Measurements from ENCODE around the gene RNF103. TPM values are rescaled to one million over a fixed set of nuclear protein-coding genes. Genes with fewer than 3 reads are reported as not detected.

The RNF103 gene
- total and polyA plus RNA-seq, 3 donors from 2014 or later: 48.2 to 59.7 (median 53.7) TPM

GRCh38 chr2:86617738-86618137, 5.9 kb downstream of the RNF103 start:
- H3K4me1 ChIP-seq: peaks cover 5% of the 10 kb centered on the region
- intact Hi-C loops (cut with DNase I; ENCODE audit: low total_unique reads): no loop called here
- H3K36me3 ChIP-seq (ENCODE audit: low read depth, missing control alignments): no peaks in the 10 kb centered on the region
- no peaks in the 10 kb centered on the region for H3K9me3 ChIP-seq
- no peak for DNase-seq
- no peak overlapping the region for H3K4me3 ChIP-seq
- no peak overlapping the region for H3K27ac ChIP-seq
- H3K27me3 ChIP-seq: no peaks in the 10 kb centered on the region
- TF ChIP-seq, protein P1, sequence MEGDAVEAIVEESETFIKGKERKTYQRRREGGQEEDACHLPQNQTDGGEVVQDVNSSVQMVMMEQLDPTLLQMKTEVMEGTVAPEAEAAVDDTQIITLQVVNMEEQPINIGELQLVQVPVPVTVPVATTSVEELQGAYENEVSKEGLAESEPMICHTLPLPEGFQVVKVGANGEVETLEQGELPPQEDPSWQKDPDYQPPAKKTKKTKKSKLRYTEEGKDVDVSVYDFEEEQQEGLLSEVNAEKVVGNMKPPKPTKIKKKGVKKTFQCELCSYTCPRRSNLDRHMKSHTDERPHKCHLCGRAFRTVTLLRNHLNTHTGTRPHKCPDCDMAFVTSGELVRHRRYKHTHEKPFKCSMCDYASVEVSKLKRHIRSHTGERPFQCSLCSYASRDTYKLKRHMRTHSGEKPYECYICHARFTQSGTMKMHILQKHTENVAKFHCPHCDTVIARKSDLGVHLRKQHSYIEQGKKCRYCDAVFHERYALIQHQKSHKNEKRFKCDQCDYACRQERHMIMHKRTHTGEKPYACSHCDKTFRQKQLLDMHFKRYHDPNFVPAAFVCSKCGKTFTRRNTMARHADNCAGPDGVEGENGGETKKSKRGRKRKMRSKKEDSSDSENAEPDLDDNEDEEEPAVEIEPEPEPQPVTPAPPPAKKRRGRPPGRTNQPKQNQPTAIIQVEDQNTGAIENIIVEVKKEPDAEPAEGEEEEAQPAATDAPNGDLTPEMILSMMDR (IDR thresholded peaks at IDR 0.05): no peak
- TF ChIP-seq POLR2A (IDR thresholded peaks at IDR 0.05): no peak

GRCh38 chr2:86617153-86617552, 6.5 kb downstream of the RNF103 start:
- Histone ChIP-seq H3K4me3 (no peak overlapping the region), H3K4me1 (peaks cover 5% of the 10 kb centered on the region), H3K36me3 (ENCODE audit: low read depth, missing control alignments) (peaks cover 2% of the 10 kb centered on the region), H3K9me3 (no peaks in the 10 kb centered on the region), H3K27me3 (no peaks in the 10 kb centered on the region), H3K27ac (no peak overlapping the region)
- WGBS, 2 donors: 89 to 93% methylated on average over 3 of the region's 3 CpGs
- DNase-seq: no peak
- TF ChIP-seq POLR2A (IDR thresholded peaks at IDR 0.05): no peak
- TF ChIP-seq, protein P1 (IDR thresholded peaks at IDR 0.05): no peak
- intact Hi-C loops (cut with DNase I; ENCODE audit: low total_unique reads): no loop called here

DNA sequence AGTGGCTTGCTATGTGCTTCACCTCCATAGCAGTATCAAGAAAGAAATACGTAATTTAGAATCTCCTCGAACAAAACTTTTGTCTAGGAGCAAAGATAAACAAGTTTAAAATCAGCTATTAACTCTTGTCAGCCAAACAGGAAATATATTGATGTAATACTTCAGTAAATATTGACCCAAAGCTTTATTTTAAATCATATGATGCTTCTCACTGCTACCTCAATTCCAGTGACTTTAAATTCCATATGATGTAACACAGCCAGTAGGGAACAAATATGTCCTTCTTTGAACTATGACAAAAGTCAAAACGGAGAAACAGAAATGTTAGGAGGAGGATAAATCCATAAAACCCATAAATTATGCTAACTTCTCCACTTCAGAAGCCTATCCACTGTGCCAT, 7.2 kb downstream of the RNF103 start:
- Histone ChIP-seq H3K4me1 (peaks cover 5% of the 10 kb centered on the region), H3K36me3 (ENCODE audit: low read depth, missing control alignments) (peaks cover 6% of the 10 kb centered on the region), H3K4me3 (no peak overlapping the region), H3K9me3 (no peaks in the 10 kb centered on the region), H3K27ac (no peak overlapping the region), H3K27me3 (no peaks in the 10 kb centered on the region)
- TF ChIP-seq, protein P1 (IDR thresholded peaks at IDR 0.05): no peak
- TF ChIP-seq POLR2A (IDR thresholded peaks at IDR 0.05): no peak
- WGBS, 2 donors: 74 to 83% methylated on average over 3 of the region's 3 CpGs
- no peak for DNase-seq
- intact Hi-C loops (cut with DNase I; ENCODE audit: low total_unique reads): no loop called here

DNA sequence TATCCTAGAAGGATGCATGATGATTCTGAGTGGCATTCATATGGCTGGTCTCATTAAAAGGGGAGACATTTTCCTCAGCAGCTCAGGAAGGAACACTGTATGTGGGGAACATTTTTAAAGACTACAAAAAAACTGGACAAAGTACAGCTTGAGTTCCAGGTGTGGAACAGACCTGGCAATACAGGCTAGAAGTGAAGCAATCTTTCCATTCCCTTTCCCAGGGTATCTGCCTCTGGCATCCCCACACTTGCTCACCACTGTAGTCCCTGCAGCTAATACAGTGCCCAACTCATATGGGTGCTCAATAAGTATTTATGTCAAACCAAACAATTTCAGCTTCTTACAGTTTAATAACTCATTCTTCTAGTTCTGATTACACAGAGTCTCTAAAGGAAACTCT, 8.1 kb downstream of the RNF103 start:
- H3K36me3 ChIP-seq (ENCODE audit: low read depth, missing control alignments): peaks cover 6% of the 10 kb centered on the region
- TF ChIP-seq POLR2A (IDR thresholded peaks at IDR 0.05): no peak
- TF ChIP-seq, protein P1 (IDR thresholded peaks at IDR 0.05): no peak
- H3K4me1 ChIP-seq: peaks cover 5% of the 10 kb centered on the region
- H3K27me3 ChIP-seq: no peaks in the 10 kb centered on the region
- no peaks in the 10 kb centered on the region for H3K9me3 ChIP-seq
- intact Hi-C loops (cut with DNase I; ENCODE audit: low total_unique reads): no loop called here
- H3K4me3 ChIP-seq: no peak overlapping the region
- H3K27ac ChIP-seq: no peak overlapping the region
- no peak for DNase-seq

- 85 to 86% methylated on average over 4 of the region's 4 CpGs for WGBS, 2 donors
- no peak overlapping the region for H3K4me3 ChIP-seq
- no peaks in the 10 kb centered on the region for H3K27me3 ChIP-seq
- H3K9me3 ChIP-seq: no peaks in the 10 kb centered on the region
- no peak overlapping the region for H3K27ac ChIP-seq
- intact Hi-C loops (cut with DNase I; ENCODE audit: low total_unique reads): no loop called here
- no peaks in the 10 kb centered on the region for H3K4me1 ChIP-seq
- peaks cover 6% of the 10 kb centered on the region for H3K36me3 ChIP-seq (ENCODE audit: low read depth, missing control alignments)
- DNase-seq: no peak
- TF ChIP-seq, protein P1 (IDR thresholded peaks at IDR 0.05): no peak
- TF ChIP-seq POLR2A (IDR thresholded peaks at IDR 0.05): no peak
Observed at GRCh38 chr2:86613515-86613914, 10.2 kb downstream of the RNF103 start.

All from testis (tissue), 3 donors.